A549 treated with DMSO at 1 μM for 4 hours (cell line): ENCODE data around the gene HPCAL4. TPM values are rescaled to one million over a fixed set of nuclear protein-coding genes. Genes with fewer than 3 reads are reported as not detected.

Experiments used
- total RNA-seq: library from RNA; stranded (reverse); fragments of 200-300 nt; extraction: Qiagen RNA extraction; gene quantifications from 5 replicates; pipeline ENCODE4 v1.2.3, GENCODE V29; 2022; ENCODE audit warnings: low read depth

The HPCAL4 gene
- total RNA-seq: 0.26 to 0.42 TPM (median 0.33 TPM) in 5 replicates

DNA sequence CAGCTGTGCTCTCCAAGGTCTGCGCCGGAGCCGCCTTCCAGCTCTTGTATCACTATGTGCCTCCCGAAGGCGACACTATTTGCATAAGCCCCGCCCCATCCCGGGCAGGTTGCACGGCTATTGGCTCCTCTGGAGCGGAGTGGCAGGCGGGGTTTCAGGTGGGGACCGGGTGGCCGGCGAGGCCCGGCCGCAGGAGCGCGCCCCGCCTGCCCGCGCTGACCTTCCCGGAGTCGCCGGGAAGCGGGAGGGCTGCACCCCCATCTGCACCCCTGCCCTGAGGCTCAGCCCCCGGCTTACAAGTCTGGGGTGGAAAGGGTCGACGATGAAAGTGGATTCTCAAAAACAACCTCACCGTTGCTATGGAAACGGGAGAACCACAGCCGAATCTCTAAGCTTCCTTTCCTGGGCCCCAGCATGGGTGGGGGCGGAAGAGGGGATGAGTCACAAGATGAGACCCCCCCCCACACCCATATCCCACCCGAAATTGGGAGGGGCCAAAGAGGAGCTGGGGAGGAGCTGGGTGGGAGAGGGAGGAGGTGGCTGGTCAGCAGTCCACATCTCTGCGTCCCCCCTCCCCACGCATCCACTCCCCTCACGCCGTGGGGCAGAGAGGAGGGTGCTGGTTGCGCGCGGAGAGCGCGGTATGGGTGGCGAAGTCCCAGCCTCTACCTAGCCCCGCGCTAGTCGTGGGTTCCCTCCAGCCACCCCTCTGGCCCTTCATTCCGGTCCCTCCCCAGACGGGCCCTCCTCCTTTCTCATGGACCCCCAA is at the start of gene HPCAL4:
TSS of gene HPCAL4 (minus strand) at position 51 of the 769 bp plus-strand sequence. CDS start 6,830 bp downstream, outside the sequence.

DNA sequence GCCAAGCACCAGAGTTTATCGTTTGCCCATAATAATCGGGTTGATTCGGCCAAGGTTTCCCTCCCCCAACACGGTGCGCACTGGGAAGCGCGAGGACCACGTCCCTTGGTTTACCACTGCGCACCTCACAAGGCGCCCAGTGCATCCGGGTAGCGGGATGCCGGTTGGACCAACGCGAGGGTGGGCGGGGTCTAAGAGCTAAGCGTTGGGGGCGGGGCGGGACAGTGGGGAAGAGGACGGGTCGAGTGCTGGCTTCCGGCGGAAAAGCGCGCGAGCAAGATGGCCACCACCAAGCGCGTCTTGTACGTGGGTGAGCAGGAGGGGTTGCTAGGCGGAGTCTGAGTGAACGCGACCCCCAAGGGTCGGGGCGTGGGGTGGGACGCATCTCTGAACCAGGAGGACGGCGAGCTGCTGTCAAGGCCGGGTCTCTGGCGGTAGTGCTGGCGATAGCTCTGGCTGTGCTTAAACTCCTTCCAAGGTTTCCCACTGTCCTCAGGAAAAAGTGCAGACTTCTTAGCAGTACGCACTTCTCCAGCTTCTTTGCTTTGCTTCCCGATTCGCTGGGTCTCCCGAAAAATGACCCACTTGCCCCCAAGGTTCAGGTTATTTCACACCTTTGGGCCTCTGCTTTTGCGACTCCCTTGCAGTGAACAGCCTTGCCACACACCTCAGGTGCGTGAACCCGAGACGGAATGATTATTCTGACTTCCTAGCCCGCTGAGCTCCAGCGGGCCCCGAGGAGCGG is 47.6 kb upstream of the HPCAL4 start, which contains the start of gene PPIE:
TSS of gene PPIE (plus strand) at position 261 of the 745 bp plus-strand sequence. CDS start at position 280, 19 bp downstream.

DNA sequence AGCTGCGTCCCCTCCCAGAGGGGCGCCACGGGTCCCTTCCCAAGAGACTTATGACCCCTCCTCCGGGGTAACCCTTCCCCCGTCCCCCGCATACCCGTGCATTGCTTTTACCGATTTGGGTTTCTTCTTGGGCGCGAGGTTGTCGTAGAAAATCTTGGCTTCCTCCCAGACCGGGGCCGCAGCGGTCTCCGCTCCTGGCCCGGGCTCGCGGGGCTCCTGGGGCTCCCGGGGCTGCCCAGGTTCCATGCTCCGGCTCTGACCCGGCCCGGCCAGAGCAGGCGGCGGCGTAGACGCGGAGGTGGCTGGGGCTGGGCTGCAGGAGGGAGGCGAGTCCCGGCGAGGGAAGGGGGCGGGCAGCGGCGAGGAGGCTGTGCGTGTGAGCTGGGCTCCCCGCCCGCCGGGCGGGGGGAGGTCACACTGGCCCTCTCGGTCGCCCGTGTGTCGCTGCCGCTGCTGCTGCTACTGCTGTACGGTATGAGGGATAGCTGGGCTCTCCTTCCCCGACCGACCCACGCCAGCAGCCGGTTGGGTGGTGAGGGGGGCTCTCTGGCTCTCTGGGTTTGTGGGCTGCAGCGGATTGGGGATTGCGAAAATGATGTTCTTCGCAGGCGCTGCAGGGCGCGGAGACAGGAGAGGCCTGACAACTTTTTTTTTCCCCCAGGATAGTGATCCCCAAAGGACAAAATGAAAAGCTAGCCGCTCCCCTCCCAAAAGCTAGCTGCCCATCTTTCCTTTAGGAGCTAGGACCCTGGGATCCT is 19.3 kb downstream of the HPCAL4 start, which contains the start of gene NT5C1A:
TSS of gene NT5C1A (minus strand) at position 315 of the 758 bp plus-strand sequence. CDS start at position 246, 69 bp downstream.

DNA sequence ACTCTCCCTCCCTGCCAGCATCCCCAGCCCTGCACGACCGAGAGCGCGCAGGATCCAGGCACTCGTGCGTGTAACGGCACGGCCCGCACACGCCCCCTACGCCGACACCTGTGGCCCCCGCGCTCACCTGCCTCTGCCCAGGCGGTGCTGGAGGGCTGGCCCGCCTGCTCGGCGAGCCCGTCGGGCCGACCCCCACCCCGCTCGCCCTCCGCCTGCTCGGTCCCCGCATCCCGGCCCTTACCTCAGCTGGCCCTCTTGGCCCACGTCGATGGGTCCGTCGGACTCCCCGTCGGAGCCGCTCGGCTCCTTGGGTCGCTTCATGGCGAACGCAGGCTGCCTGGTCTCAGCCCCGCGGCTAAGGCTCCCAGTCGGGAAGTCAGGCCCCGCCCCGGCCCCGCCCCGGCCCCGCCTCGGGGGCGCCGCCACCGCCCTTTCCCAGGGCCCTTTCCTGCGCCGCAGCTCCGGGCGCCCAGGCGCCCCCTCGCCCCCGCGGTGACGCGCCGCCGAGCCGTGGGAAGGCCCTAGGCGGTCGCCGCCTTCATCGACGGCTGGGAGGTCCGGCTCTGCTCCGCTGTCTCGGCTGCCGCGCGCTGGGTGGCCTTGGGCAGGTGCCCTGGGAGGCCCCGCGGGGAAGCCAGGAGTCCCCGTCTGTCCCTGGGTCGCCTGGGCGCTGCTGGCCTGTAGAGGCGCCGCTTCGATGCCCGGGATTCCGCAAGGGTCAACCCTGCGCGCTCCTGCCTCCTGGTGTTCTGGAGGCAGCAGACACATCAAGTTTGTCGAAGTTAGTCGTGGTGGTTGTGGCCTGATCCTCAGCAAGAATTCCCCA is 51.7 kb downstream of the HPCAL4 start, which contains the start of gene HEYL:
TSS of gene HEYL (minus strand) at position 339 of the 826 bp plus-strand sequence. CDS start at position 321, 18 bp downstream.

Other genes starting within 250 kb of the HPCAL4 start
- 0.23 TPM in 1 of 5 replicates, not detected in the others for gene BMP8A, start 199.8 kb downstream of the HPCAL4 start, total RNA-seq
- gene PABPC4, start 114.6 kb downstream of the HPCAL4 start, total RNA-seq: 129 to 178 TPM (median 135 TPM) in 5 replicates
- gene HEYL, start 51.8 kb downstream of the HPCAL4 start, total RNA-seq: 2.9 to 3.5 TPM (median 3.1 TPM) in 5 replicates
- gene NT5C1A, start 19.3 kb downstream of the HPCAL4 start, total RNA-seq: not detected in 5 replicates
- 39.1 to 40.2 TPM (median 39.7 TPM) in 5 replicates for gene PPIE, start 47.4 kb upstream of the HPCAL4 start, total RNA-seq
- gene OXCT2, start 79.9 kb upstream of the HPCAL4 start, total RNA-seq: 0.39 to 0.66 TPM (median 0.45 TPM) in 5 replicates
- 3.8 to 4.8 TPM (median 4.4 TPM) in 5 replicates for gene BMP8B, start 97.4 kb upstream of the HPCAL4 start, total RNA-seq
- gene TRIT1, start 192.1 kb upstream of the HPCAL4 start, total RNA-seq: 16.0 to 18.3 TPM (median 16.6 TPM) in 5 replicates
- 1.1 to 1.6 TPM (median 1.3 TPM) in 5 replicates for gene MYCL, start 210.5 kb upstream of the HPCAL4 start, total RNA-seq